HG03565 (cell line): Measurements from ENCODE around the gene LGALS4.
"Not testable (repeated sequence)": the region's sequence is repeated elsewhere in the genome, so short reads cannot be mapped to it uniquely, and the experiment has no call there.

ENCODE experiments used
- ATAC-seq: cut with Tn5 transposase; IDR thresholded peaks from one replicate; pipeline ENCODE4 v1.9.1; 2021; ENCODE audit warnings: mild to moderate bottlenecking, moderate library complexity; ENCODE audit not compliant: unreplicated experiment

LGALS4 gene

GRCh38 chr19:38800577-38801347 lies 12.0 kb downstream of the LGALS4 start:
- ATAC-seq = no peak

- no peak for ATAC-seq
Observed at GRCh38 chr19:38799104-38799503, 13.6 kb downstream of the LGALS4 start.

GRCh38 chr19:38797781-38798180 lies 15.0 kb downstream of the LGALS4 start:
- not testable (repeated sequence) for ATAC-seq

DNA sequence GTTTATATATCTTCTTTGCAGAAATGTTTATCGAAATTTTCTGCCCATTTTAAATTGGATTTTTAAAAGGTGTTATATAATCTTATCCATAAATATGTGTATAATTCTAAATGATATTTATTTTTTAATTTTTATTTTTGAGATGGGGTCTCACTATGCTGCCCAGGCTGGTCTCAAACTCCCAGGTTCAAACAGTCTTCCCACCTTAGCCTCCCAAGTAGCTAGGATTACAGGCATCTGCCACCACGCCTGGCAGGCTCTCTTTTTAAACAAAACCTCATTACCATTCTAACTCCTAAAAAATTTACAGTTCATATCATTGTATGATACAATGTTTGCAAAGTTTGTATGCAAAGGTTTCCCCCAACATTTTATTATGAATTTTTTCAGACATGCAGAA lies 16.6 kb downstream of the LGALS4 start:
- no peak for ATAC-seq

DNA sequence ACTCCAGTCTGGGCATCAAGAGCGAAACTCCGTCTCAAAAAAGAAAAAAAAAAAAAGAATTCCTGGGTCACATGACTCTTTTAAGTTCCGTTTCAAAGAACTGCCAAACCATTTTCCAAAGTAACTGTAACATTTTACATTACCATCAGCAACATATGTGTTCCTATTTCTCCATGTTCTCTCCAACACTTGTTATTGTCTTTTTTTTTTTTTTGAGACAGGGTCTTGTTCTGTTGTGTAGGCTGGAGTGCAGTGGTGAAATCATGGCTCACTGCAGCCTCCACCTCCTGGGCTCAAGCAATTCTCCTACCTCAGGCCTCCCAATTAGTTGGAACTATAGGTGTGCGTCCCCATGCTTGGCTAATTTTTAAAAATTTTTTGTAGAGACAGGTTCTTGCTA lies 17.2 kb downstream of the LGALS4 start:
- no peak for ATAC-seq

- ATAC-seq = no peak
Observed at GRCh38 chr19:38793671-38794070, 19.1 kb downstream of the LGALS4 start.

DNA sequence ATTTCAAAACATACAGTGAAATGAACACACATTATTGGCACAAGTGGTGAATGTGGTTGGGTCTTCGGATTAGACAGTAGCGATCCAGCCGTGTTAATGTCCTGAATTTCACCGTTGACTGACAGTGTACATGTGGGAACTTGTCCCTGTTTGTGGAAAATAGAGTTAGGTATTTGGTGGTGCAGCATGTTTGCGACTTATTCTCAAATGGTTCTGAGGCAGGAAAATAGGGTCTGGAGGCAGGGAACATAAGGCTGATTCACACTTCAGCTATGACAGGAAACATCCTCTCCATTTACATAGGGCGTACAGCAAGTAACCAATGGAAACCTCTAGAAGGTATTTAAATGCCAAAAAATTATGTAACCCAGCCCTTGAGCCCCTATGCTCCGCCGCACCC lies 19.6 kb downstream of the LGALS4 start:
- ATAC-seq = no peak

DNA sequence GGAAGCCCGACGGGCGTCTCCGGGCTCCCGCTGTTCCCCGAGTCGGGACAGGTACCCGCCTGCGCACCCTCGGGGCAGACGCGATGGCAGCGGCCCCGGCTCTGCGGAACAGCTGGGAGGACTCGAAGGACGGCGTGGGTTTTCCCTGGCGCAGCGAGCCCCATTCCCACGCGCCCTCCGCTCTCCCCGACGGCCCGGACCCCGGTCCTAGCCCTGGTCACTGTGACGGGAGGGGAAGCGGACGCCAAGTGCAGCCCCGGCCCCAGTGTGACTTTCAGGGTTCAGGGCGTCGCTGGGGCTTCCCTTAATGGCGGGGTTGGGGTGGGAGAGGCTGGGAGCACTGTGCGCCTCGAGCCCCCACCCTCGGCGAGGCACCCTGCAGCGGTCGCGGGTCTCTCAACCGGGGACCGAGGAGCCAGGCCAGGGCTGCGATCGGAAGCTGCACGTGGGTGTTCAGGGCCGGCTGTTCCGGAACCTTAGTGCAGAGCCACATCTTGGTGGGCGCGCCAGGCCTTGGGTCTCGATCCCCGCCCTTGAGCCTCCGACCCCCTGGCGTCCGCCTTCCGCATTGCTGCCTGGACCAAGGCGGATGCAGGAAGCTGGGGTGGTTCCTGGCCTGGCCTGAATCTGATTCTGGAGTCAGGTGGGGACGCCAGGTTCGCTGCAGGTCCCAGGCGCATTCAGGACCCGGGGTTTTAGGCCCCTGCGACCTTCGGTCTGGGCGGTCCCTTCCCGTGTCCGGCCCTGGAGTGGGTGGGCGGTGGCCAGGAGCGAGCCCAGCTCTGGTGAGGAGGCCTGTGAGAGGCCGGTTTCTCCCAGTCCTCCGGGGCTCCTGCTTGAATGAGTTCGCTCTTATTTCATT lies 20.3 kb downstream of the LGALS4 start:
- no peak for ATAC-seq

GRCh38 chr19:38791451-38792064 lies 21.2 kb downstream of the LGALS4 start:
- ATAC-seq = not testable (repeated sequence)

- ATAC-seq = not testable (repeated sequence)
Observed at GRCh38 chr19:38790507-38791403, 22.0 kb downstream of the LGALS4 start.

DNA sequence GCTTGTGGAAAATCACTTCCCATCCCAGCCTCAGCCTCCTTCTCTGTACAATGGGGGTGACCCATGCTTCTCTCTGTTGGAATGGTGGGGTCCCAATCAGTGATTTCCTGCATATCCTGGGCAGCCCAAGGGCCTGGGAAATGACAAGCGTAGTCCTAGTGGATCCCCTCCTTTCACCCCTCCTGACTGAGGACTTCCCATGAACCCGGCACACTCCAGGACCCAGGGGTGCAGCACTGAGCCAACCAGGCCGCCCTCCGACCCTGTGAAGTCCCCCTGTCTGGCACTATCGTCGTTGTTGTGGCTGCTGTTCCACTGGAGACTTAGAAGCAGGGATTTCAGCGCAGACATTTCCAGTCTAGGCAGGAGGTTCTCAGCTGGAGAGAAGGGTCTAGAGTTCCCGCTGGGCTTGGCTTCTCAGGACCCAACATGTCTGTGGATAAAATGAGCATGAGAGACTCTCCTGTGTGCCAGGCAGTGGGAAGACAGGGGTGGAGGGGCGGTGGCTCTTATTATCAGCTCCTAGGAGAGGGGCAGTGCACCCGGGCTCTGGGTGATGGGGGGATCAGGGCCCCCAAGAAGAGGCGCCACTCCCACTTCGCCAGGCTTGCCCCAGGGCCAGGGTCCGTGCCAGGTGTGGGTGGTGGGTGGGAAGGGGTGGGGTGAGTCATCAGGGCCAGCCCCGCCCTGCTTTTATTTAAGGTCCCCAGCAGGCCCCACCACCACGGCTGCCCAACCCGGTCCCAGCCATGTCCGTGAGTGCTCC lies 24.1 kb downstream of the LGALS4 start, which contains the start of gene LGALS7B:
TSS of gene LGALS7B (plus strand) at position 723 of the 766 bp plus-strand sequence. CDS start at position 750, 27 bp downstream.
- no peak for ATAC-seq

- no peak for ATAC-seq
Observed at GRCh38 chr19:38786572-38787265, 26.0 kb downstream of the LGALS4 start.

DNA sequence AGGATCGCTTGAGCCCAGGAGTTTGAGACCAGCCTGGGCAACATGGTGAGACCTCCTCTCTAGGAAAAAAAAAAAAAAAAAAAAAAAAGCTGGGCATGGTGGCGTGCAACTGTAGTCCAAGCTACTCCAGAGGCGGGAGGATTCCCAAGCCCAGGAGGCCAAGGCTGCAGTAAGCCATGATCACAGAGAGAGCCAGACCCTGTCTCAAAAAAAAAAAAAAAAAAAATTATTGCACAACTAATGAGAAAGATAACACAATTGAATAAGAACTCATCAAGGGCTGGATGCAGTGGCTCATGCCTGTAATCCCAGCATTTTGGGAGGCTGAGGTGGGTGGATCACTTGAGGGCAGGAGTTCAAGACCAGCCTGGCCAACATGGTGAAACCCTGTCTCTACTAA lies 26.7 kb downstream of the LGALS4 start:
- ATAC-seq = not testable (repeated sequence)

DNA sequence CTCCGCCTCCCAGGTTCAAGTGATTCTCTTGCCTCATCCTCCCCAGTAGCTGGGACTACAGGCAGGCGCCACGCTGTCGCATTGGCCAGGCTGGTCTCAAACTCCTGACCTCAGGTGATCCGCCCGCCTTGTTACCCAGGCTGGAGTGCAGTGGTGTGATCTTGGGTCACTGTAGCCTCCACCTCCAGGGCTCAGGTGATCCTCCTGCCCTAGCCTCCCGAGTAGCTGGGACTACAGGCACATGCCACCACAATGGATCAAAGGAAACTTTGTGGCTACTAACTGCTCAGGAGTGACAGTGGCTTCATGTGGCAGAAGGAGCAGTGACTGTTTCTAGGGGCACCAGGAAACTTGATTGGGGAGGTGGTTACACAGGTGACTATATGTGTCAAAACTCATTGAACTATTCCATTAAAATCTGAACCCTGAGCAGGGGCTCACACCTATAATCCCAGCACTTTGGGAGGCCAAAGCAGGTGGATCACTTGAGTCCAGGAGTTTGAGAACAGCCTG lies 27.5 kb downstream of the LGALS4 start:
- ATAC-seq = no peak

- no peak for ATAC-seq
Observed at GRCh38 chr19:38784224-38784623, 28.5 kb downstream of the LGALS4 start.

- ATAC-seq = not testable (repeated sequence)
Observed at GRCh38 chr19:38782212-38782611, 30.5 kb downstream of the LGALS4 start.

DNA sequence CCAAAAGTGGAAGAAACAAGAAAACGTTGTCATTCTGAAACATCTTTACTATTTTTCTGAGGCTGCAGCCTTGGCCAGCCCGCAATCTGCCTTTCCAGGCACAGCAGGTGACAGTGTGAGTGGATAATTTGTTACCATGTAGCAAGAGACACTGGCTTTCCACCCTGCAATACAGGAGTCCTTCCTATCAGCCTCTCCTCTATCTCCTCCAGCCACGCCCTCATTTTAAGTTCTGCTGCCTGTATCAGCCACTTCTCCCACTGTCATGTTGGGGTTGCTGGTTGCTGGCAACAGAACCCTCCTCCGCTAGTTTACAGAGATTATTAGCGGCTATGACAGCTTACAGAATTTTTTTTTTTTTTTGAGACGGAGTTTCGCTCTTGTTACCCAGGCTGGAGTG lies 31.7 kb downstream of the LGALS4 start:
- no peak for ATAC-seq

DNA sequence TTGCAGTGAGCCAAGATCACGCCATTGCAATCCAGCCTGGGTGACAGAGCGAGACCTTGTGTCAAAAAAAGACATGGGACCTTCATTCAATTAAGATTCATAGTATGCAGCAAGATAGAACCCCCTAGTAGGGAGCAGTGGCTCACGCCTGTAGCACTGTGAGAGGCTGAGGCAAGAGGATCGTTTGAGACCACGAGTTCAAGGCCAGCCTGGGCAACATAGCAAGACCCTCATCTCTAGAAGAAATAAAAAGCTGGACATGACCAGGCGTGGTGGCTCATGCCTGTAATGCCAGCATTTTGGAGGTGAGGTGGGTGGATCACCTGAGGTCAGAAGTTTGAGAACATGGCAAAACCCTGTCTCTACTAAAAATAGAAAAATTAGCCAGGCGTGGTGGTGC lies 32.3 kb downstream of the LGALS4 start:
- no peak for ATAC-seq

DNA sequence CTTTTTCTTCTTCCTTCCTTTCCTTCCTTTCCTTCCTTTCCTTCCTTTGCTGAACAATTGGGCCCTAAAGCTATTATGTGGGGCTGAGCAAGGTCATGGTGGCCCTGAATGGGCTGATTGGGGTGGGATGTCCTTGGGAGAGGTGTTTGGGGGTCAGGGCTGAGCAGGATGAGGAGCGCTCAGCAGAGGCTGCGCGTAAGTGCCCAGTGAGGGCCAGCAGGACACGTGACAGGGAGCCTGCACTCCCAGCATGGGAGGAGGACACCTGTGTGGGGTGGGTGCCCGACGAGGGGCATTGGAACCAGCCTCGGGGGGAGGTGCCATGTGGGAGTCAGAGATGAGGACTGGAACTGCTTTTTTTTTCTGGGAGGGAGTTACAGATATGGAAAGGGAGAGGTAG lies 34.0 kb downstream of the LGALS4 start:
- ATAC-seq = no peak
